Stomach (tissue), 9 donors: Measurements from ENCODE around the gene OASL. TPM values are rescaled to one million over a fixed set of nuclear protein-coding genes. Genes with fewer than 3 reads are reported as not detected.
A peak's percentile ranks its signal among the peaks of the same experiment; 100 is the strongest.

Experiments used
- DNase-seq, 2 donors: peaks; one replicate each; pipeline versions ENCODE4 v3.0.0 to v3.0.0-alpha.2; 2013 to 2019
- H3K27ac ChIP-seq, 5 donors: fragments of 200-600 bp in 4 of 5; sonication (generic) in 4 of 5; one replicate each; pipeline ENCODE4 v1.5.1; 2013 to 2019; ENCODE audit warnings: mild to moderate bottlenecking in 1 of 5, moderate library complexity in 1 of 5
- H3K27me3 ChIP-seq, 3 donors: fragments of 200-600 bp; sonication (generic); one replicate each; pipeline ENCODE4 v1.5.1; 2017 to 2019; ENCODE audit warnings: mixed run types in 1 of 3
- H3K36me3 ChIP-seq, 4 donors: fragments of 200-600 bp; sonication (generic); 1 replicate in 3 of 4; 2 replicates in 1 of 4; pipeline ENCODE4 v1.5.1; 2016 to 2019
- H3K4me1 ChIP-seq, 4 donors: fragments of 200-600 bp; sonication (generic); one replicate each; pipeline ENCODE4 v1.5.1; 2016 to 2019
- H3K4me3 ChIP-seq, 4 donors: fragments of 200-600 bp; sonication (generic) in 3 of 4; one replicate each; pipeline ENCODE4 v1.5.1; 2016 to 2019; ENCODE audit warnings: mild to moderate bottlenecking in 1 of 4
- H3K9me3 ChIP-seq, 4 donors: fragments of 200-600 bp; sonication (generic); one replicate each; pipeline ENCODE4 v1.5.1; 2016 to 2019
- CTCF ChIP-seq, 7 experiments: fragments of 450-650 bp in 4 of 7; fragments of 200-600 bp in 3 of 7; sonication (generic) in 3 of 7; IDR thresholded peaks; one replicate each; pipeline ENCODE4 v1.5.1; 2016 to 2019; ENCODE audit warnings: antibody characterized with exemption in 7 of 7, control low read depth in 2 of 7, mild to moderate bottlenecking in 1 of 7
- EP300 ChIP-seq: sonication (generic); formaldehyde crosslinking; IDR thresholded peaks from one replicate; pipeline ENCODE4 v1.6.1; 2017; ENCODE audit warnings: antibody characterized with exemption
- POLR2A ChIP-seq, 4 donors: fragments of 450-650 bp; IDR thresholded peaks; one replicate each; pipeline ENCODE4 v1.6.1; 2016; ENCODE audit warnings: antibody characterized with exemption in 4 of 4, control low read depth in 2 of 4, mild to moderate bottlenecking in 1 of 4, moderate library complexity in 1 of 4
- POLR2AphosphoS5 ChIP-seq, 3 donors: sonication (generic); formaldehyde crosslinking; IDR thresholded peaks; one replicate each; pipeline ENCODE4 v1.6.1; 2016; ENCODE audit warnings: antibody characterized with exemption in 3 of 3
- WGBS, 5 donors: extraction: QIAGEN DNeasy Blood & Tissue Kit in 3 of 5; methylation state at CpG; one replicate each; pipeline versions ENCODE4 v1.1.5 to v1.1.7; 2013 to 2018; 5-methylcytosine and 5-hydroxymethylcytosine counted together
- intact Hi-C: fragments of 100-400 bp; cut with DNase I; formaldehyde crosslinking; loops from one replicate; pipeline ENCODE4 v1.15.1; 2023; ENCODE audit warnings: low total_unique reads
- polyA plus RNA-seq, 3 donors: library from polyadenylated mRNA; stranded (reverse); fragments of 200-250 nt; gene quantifications; one replicate each; pipeline ENCODE4 v1.2.3, GENCODE V29; 2013
- total RNA-seq, 5 donors: library from RNA; depleted of rRNA; stranded (reverse); fragments of >200 nt; gene quantifications; one replicate each; pipeline versions ENCODE4 v1.1.0 to v1.2.3, GENCODE V29; 2014 to 2016
- donor health status: healthy with polysubstance abuse.
- donor health status: Bipolar disorder and iron deficiency.
- donor health status: healthy.

The OASL gene
- total and polyA plus RNA-seq, 8 donors: 2.1 to 54.7 (median 22.0) TPM; not detected in 2

GRCh38 chr12:121005346-121005815, 33.7 kb downstream of the OASL start:
- no peaks in the 10 kb centered on the region for H3K9me3 ChIP-seq
- peak in 5 of 7 experiments; percentile 30 to 61 (median 58) for TF ChIP-seq CTCF (IDR thresholded peaks at IDR 0.05)
- no peak for TF ChIP-seq POLR2A (IDR thresholded peaks at IDR 0.05)
- peak in 1 of 3 donors; percentile 30 for TF ChIP-seq POLR2AphosphoS5 (IDR thresholded peaks at IDR 0.05)
- no peak overlapping the region for H3K4me3 ChIP-seq
- peaks cover 17 to 97% (median 92%) of the 10 kb centered on the region in 4 donors for H3K36me3 ChIP-seq
- peak; percentile 75 to 76 for DNase-seq
- H3K4me1 ChIP-seq: peaks cover 15 to 38% (median 33%) of the 10 kb centered on the region in 4 donors
- H3K27ac ChIP-seq: no peak overlapping the region
- WGBS, 5 donors: 45 to 63% (median 58%) methylated on average over 7 to 9 of the region's 9 CpGs
- no peaks in the 10 kb centered on the region for H3K27me3 ChIP-seq
- intact Hi-C loops: no loop called here

- intact Hi-C loops: no loop called here
- H3K36me3 ChIP-seq: peaks cover 12 to 87% (median 82%) of the 10 kb centered on the region in 4 donors
- WGBS, 5 donors: 43 to 74% (median 60%) methylated on average over 13 to 16 of the region's 16 CpGs
Measured at GRCh38 chr12:121004253-121004815, 34.7 kb downstream of the OASL start.

GRCh38 chr12:121003650-121004049, 35.4 kb downstream of the OASL start:
- H3K36me3 ChIP-seq: peaks cover 12 to 80% (median 75%) of the 10 kb centered on the region in 4 donors
- peak; percentile 50 to 61 for DNase-seq
- intact Hi-C loops: no loop called here
- peak overlapping the region in 4 of 5 donors; percentile 39 to 66 (median 54) for H3K27ac ChIP-seq
- no peaks in the 10 kb centered on the region for H3K9me3 ChIP-seq
- H3K27me3 ChIP-seq: no peaks in the 10 kb centered on the region
- 34 to 59% (median 55%) methylated on average over 4 of the region's 4 CpGs for WGBS, 5 donors
- TF ChIP-seq POLR2A (IDR thresholded peaks at IDR 0.05) (no peak), EP300 (no peak), CTCF (IDR thresholded peaks at IDR 0.05) (peak in 2 of 7 experiments; percentile 33 to 38), POLR2AphosphoS5 (IDR thresholded peaks at IDR 0.05) (no peak)
- peaks cover 28 to 50% (median 46%) of the 10 kb centered on the region in 4 donors for H3K4me1 ChIP-seq
- H3K4me3 ChIP-seq: no peak overlapping the region

More at GRCh38 chr12:121004253-121004815, 34.7 kb downstream of the OASL start:
- no peak for TF ChIP-seq POLR2A (IDR thresholded peaks at IDR 0.05)
- no peak for TF ChIP-seq POLR2AphosphoS5 (IDR thresholded peaks at IDR 0.05)
- DNase-seq: peak in 1 of 2 donors; percentile 66
- Histone ChIP-seq H3K27ac (peak overlapping the region; percentile 7 to 66 (median 41)), H3K27me3 (no peaks in the 10 kb centered on the region), H3K9me3 (no peaks in the 10 kb centered on the region), H3K4me3 (no peak overlapping the region), H3K4me1 (peaks cover 25 to 44% (median 39%) of the 10 kb centered on the region in 4 donors)

GRCh38 chr12:121001841-121002483, 37.1 kb downstream of the OASL start:
- DNase-seq: no peak
- Histone ChIP-seq H3K9me3 (no peaks in the 10 kb centered on the region), H3K4me3 (no peak overlapping the region), H3K27me3 (no peaks in the 10 kb centered on the region), H3K27ac (peak overlapping the region in 4 of 5 donors; percentile 44 to 64 (median 61)), H3K36me3 (peaks cover 12 to 68% (median 62%) of the 10 kb centered on the region in 4 donors), H3K4me1 (peaks cover 28 to 50% (median 46%) of the 10 kb centered on the region in 4 donors)
- intact Hi-C loops: no loop called here
- TF ChIP-seq POLR2AphosphoS5 (IDR thresholded peaks at IDR 0.05): no peak
- TF ChIP-seq EP300: no peak
- no peak for TF ChIP-seq CTCF (IDR thresholded peaks at IDR 0.05)
- TF ChIP-seq POLR2A (IDR thresholded peaks at IDR 0.05): no peak
- 55 to 83% (median 73%) methylated on average over 8 to 16 of the region's 16 CpGs for WGBS, 5 donors
